ENCODE data around the gene GCFC2. TPM values are rescaled to one million over a fixed set of nuclear protein-coding genes. Genes with fewer than 3 reads are reported as not detected.

The GCFC2 gene
- 13.4 TPM for total RNA-seq (2013)
- polyA plus RNA-seq, result 10 to 100 TPM in 1 of 3 donors, 1 to 10 TPM in 2; 5.5 to 10.9 (median 9.0) TPM
- 1.9 and 2.6 TPM in 2 replicates for polyA minus RNA-seq
- 4.2 to 16.2 (median 12.3) reads per million in 11 experiments for total RNA-seq

DNA sequence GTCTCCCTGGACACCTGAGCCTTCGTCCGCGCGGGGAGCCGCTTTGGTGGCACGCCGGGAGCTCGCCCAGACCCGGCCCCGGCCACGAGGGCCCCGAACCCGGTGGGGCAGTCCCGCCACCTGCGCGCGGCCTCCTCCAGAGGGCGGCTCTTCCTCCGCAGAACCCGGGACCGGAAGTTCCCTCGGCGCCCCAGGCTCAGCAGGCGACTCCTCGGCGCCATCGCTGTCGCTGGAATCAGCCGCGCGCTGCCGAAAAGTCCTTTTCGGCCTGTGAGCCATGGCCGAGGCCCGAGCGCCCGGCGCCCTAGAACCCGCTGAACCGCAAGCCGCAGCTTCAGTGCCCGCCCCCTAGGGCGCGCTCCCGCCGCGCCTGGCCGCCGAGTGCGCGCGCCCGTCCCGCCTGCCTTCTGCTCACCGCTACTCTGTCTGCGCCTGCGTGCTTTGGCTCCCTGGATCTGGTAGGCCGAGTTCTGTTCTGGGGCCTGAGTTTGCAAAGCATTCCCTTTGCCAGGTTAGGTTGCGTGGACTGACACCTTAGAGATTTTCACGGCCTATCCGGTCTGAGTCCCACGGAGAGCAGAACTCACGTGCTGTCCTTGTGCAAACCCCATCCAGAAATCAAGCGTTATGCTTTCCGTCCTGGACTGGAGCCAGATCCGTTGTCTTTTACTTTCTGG is at the start of gene GCFC2:
TSS of gene GCFC2 (minus strand) at position 339 of the 677 bp plus-strand sequence. CDS start at position 279, 60 bp downstream.
- peak; percentile 65 to 81 (median 75) for DNase-seq
- H3K27me3 ChIP-seq (ENCODE audit: control insufficient read depth in 2 of 2, insufficient read depth in 2 of 2, low read length in 2 of 2), result no peaks in the 10 kb centered on the region
- Mint-ChIP-seq H3K36me3 (peaks cover 0 to 1% of the 10 kb centered on the region in 2 donors), H3K4me3 (peak within 1 kb of the TSS; percentile 87 to 94), H3K9me3 (peaks cover 0 to 3% (median 2%) of the 10 kb centered on the region in 7 donors), H3K4me1 (peaks cover 21% of the 10 kb centered on the region), H3K27me3 (ENCODE audit: low read depth in 3 of 3) (peaks cover 0 to 6% (median 3%) of the 10 kb centered on the region in 3 donors), H3K27ac (peak within 1 kb of the TSS; percentile 83 to 94 (median 89))
- no peaks in the 10 kb centered on the region for H3K36me3 ChIP-seq (replicated peaks in 1 of 2; ENCODE audit: control insufficient read depth in 1 of 2, insufficient read depth in 2 of 2, low read length in 2 of 2)
- H3K9me3 ChIP-seq (replicated peaks in 1 of 2; ENCODE audit: control insufficient read depth in 1 of 2, insufficient read depth in 1 of 2, low read length in 2 of 2), result no peaks in the 10 kb centered on the region
- H3K79me2 ChIP-seq (ENCODE audit: insufficient read depth, low read length), result no peaks in the 10 kb centered on the region
- H4K20me1 ChIP-seq (ENCODE audit: insufficient read depth, low read length), result no peaks in the 10 kb centered on the region
- H3K4me3 ChIP-seq (replicated peaks in 1 of 3; ENCODE audit: low read depth in 2 of 3, low read length in 3 of 3), result peak within 1 kb of the TSS; percentile 48 to 82 (median 56)
- H3K4me2 ChIP-seq (replicated peaks; ENCODE audit: extremely low read depth, low read length, poor library complexity, severe bottlenecking), result peak within 1 kb of the TSS; percentile 90
- intact Hi-C loops (cut with micrococcal nuclease), result no loop called here
- H3K9ac ChIP-seq (ENCODE audit: insufficient read depth, low read length, poor library complexity, severe bottlenecking), result peak within 1 kb of the TSS; percentile 91
- peaks cover 16 to 21% of the 10 kb centered on the region in 2 donors for H3K4me1 ChIP-seq (ENCODE audit: control insufficient read depth in 1 of 2, insufficient read depth in 2 of 2, low read length in 2 of 2)
- peak within 1 kb of the TSS; percentile 99 for H2AFZ ChIP-seq (ENCODE audit: insufficient read depth, low read depth, low read length, poor library complexity, severe bottlenecking)
- H3K27ac ChIP-seq (ENCODE audit: low read depth in 1 of 2, low read length in 2 of 2), result peak within 1 kb of the TSS; percentile 82 to 87
- WGBS (ENCODE audit: insufficient coverage), result 2% methylated on average over 62 of the region's 66 CpGs
- TF ChIP-seq, protein P1, sequence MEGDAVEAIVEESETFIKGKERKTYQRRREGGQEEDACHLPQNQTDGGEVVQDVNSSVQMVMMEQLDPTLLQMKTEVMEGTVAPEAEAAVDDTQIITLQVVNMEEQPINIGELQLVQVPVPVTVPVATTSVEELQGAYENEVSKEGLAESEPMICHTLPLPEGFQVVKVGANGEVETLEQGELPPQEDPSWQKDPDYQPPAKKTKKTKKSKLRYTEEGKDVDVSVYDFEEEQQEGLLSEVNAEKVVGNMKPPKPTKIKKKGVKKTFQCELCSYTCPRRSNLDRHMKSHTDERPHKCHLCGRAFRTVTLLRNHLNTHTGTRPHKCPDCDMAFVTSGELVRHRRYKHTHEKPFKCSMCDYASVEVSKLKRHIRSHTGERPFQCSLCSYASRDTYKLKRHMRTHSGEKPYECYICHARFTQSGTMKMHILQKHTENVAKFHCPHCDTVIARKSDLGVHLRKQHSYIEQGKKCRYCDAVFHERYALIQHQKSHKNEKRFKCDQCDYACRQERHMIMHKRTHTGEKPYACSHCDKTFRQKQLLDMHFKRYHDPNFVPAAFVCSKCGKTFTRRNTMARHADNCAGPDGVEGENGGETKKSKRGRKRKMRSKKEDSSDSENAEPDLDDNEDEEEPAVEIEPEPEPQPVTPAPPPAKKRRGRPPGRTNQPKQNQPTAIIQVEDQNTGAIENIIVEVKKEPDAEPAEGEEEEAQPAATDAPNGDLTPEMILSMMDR (IDR thresholded peaks at IDR 0.05), result peak; percentile 45

DNA sequence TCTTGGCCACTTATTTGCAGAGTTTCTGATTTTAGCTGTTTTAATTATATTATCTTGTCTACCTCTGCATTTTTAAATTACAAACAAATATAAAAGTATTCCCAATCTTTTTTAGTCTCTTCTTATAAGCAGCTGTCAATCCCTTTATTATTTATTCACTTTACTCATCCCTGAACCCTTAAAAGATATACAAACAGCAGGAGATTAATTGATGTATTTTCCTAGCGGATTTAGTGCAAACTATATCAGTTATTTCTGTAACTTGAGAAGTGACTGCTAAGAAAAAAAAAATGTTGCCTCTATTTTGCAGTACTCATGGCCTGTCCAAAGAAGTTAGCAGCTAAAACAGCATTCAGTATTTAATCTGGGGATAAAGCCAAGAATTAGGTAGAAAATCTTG is 42.1 kb upstream of the GCFC2 start:
- Histone ChIP-seq H3K9me3 (replicated peaks in 1 of 2; ENCODE audit: control insufficient read depth in 1 of 2, insufficient read depth in 1 of 2, low read length in 2 of 2) (no peaks in the 10 kb centered on the region), H4K20me1 (ENCODE audit: insufficient read depth, low read length) (no peaks in the 10 kb centered on the region), H3K27me3 (ENCODE audit: control insufficient read depth in 2 of 2, insufficient read depth in 2 of 2, low read length in 2 of 2) (no peaks in the 10 kb centered on the region), H3K36me3 (replicated peaks in 1 of 2; ENCODE audit: control insufficient read depth in 1 of 2, insufficient read depth in 2 of 2, low read length in 2 of 2) (no peaks in the 10 kb centered on the region), H3K27ac (ENCODE audit: low read depth in 1 of 2, low read length in 2 of 2) (no peak overlapping the region), H3K4me2 (replicated peaks; ENCODE audit: extremely low read depth, low read length, poor library complexity, severe bottlenecking) (no peak overlapping the region), H3K4me1 (ENCODE audit: control insufficient read depth in 1 of 2, insufficient read depth in 2 of 2, low read length in 2 of 2) (no peaks in the 10 kb centered on the region), H2AFZ (ENCODE audit: insufficient read depth, low read depth, low read length, poor library complexity, severe bottlenecking) (no peak overlapping the region), H3K4me3 (replicated peaks in 1 of 3; ENCODE audit: low read depth in 2 of 3, low read length in 3 of 3) (no peak overlapping the region), H3K79me2 (ENCODE audit: insufficient read depth, low read length) (no peaks in the 10 kb centered on the region), H3K9ac (ENCODE audit: insufficient read depth, low read length, poor library complexity, severe bottlenecking) (no peak overlapping the region)
- Mint-ChIP-seq H3K27ac (no peak overlapping the region), H3K4me3 (no peak overlapping the region), H3K36me3 (no peaks in the 10 kb centered on the region), H3K9me3 (peaks cover 0 to 7% (median 0%) of the 10 kb centered on the region in 7 donors), H3K4me1 (no peaks in the 10 kb centered on the region), H3K27me3 (ENCODE audit: low read depth in 3 of 3) (peaks cover 0 to 6% (median 3%) of the 10 kb centered on the region in 3 donors)
- no peak for DNase-seq
- no CpG with 5 or more reads among the region's 1 CpG for WGBS (ENCODE audit: insufficient coverage)
- intact Hi-C loops (cut with micrococcal nuclease), result no loop called here
- TF ChIP-seq, protein P1 (IDR thresholded peaks at IDR 0.05), result no peak

Measured in CD14-positive monocyte (primary cell).